ENCODE data around the gene AGMO.

The AGMO gene

GRCh38 chr7:15218261-15218660 is 343.6 kb downstream of the AGMO start:
- Histone ChIP-seq H3K4me2 (ENCODE audit: low read length) (no peak overlapping the region), H3K9me3 (ENCODE audit: insufficient read depth, low read length) (no peaks in the 10 kb centered on the region), H3K4me1 (ENCODE audit: low read length) (no peaks in the 10 kb centered on the region), H3K36me3 (replicated peaks; ENCODE audit: low read depth, low read length) (no peaks in the 10 kb centered on the region), H3K27me3 (ENCODE audit: low read depth, low read length) (no peaks in the 10 kb centered on the region), H3K27ac (ENCODE audit: low read length) (no peak overlapping the region), H2AFZ (ENCODE audit: low read depth, low read length) (no peak overlapping the region), H3K79me2 (ENCODE audit: low read length) (no peaks in the 10 kb centered on the region), H3K9ac (ENCODE audit: low read length) (no peak overlapping the region), H4K20me1 (ENCODE audit: insufficient read depth, low read length) (no peaks in the 10 kb centered on the region), H3K4me3 (ENCODE audit: low read length) (no peak overlapping the region)
- TF ChIP-seq CTCF (IDR thresholded peaks at IDR 0.05; ENCODE audit: low read depth, low read length): no peak
- no peak for TF ChIP-seq EZH2phosphoT487 (IDR thresholded peaks at IDR 0.05; ENCODE audit: low read depth)

- no peak overlapping the region for H3K4me3 ChIP-seq (ENCODE audit: low read length)
- no peak for TF ChIP-seq CTCF (IDR thresholded peaks at IDR 0.05; ENCODE audit: low read depth, low read length)
- no peak for TF ChIP-seq EZH2phosphoT487 (IDR thresholded peaks at IDR 0.05; ENCODE audit: low read depth)
These were observed 346.2 kb downstream of the AGMO start for GRCh38 chr7:15215616-15216015.

GRCh38 chr7:15214976-15215375 is 346.8 kb downstream of the AGMO start:
- Histone ChIP-seq H3K4me2 (ENCODE audit: low read length) (no peak overlapping the region), H3K27me3 (ENCODE audit: low read depth, low read length) (no peaks in the 10 kb centered on the region), H4K20me1 (ENCODE audit: insufficient read depth, low read length) (no peaks in the 10 kb centered on the region), H3K79me2 (ENCODE audit: low read length) (no peaks in the 10 kb centered on the region), H3K9me3 (ENCODE audit: insufficient read depth, low read length) (no peaks in the 10 kb centered on the region), H2AFZ (ENCODE audit: low read depth, low read length) (no peak overlapping the region), H3K9ac (ENCODE audit: low read length) (no peak overlapping the region), H3K4me1 (ENCODE audit: low read length) (no peaks in the 10 kb centered on the region), H3K36me3 (replicated peaks; ENCODE audit: low read depth, low read length) (no peaks in the 10 kb centered on the region), H3K4me3 (ENCODE audit: low read length) (no peak overlapping the region), H3K27ac (ENCODE audit: low read length) (no peak overlapping the region)
- TF ChIP-seq EZH2phosphoT487 (IDR thresholded peaks at IDR 0.05; ENCODE audit: low read depth): no peak
- TF ChIP-seq CTCF (IDR thresholded peaks at IDR 0.05; ENCODE audit: low read depth, low read length): no peak

More at GRCh38 chr7:15215616-15216015, 346.2 kb downstream of the AGMO start:
- Histone ChIP-seq H3K4me1 (ENCODE audit: low read length) (no peaks in the 10 kb centered on the region), H3K27me3 (ENCODE audit: low read depth, low read length) (no peaks in the 10 kb centered on the region), H3K79me2 (ENCODE audit: low read length) (no peaks in the 10 kb centered on the region), H3K4me2 (ENCODE audit: low read length) (no peak overlapping the region), H3K9ac (ENCODE audit: low read length) (no peak overlapping the region), H3K36me3 (replicated peaks; ENCODE audit: low read depth, low read length) (no peaks in the 10 kb centered on the region), H4K20me1 (ENCODE audit: insufficient read depth, low read length) (no peaks in the 10 kb centered on the region), H2AFZ (ENCODE audit: low read depth, low read length) (no peak overlapping the region), H3K27ac (ENCODE audit: low read length) (no peak overlapping the region), H3K9me3 (ENCODE audit: insufficient read depth, low read length) (no peaks in the 10 kb centered on the region)

DNA sequence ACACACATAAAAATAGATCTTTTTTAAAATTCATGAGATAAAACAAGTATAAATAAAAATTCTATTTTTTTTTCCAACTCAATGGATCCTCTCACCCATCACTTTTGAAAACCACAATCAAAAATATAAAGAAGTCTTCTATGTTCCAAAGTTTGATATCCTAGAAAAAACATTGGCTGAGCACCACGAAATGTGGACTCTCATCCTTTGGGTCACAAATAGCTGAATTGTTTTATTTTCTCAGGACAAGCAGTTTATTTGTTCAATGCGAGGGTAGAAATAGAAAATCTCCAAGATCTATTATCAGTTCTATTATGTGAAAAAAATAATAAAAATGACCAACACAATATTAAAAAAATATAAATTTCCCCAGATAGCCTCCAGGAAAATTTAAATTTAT is 348.7 kb downstream of the AGMO start:
- Histone ChIP-seq H3K36me3 (replicated peaks; ENCODE audit: low read depth, low read length) (no peaks in the 10 kb centered on the region), H3K27me3 (ENCODE audit: low read depth, low read length) (no peaks in the 10 kb centered on the region), H3K9me3 (ENCODE audit: insufficient read depth, low read length) (no peaks in the 10 kb centered on the region), H2AFZ (ENCODE audit: low read depth, low read length) (no peak overlapping the region), H3K4me1 (ENCODE audit: low read length) (no peaks in the 10 kb centered on the region), H3K27ac (ENCODE audit: low read length) (no peak overlapping the region), H3K4me2 (ENCODE audit: low read length) (no peak overlapping the region), H3K9ac (ENCODE audit: low read length) (no peak overlapping the region), H3K79me2 (ENCODE audit: low read length) (no peaks in the 10 kb centered on the region), H4K20me1 (ENCODE audit: insufficient read depth, low read length) (no peaks in the 10 kb centered on the region), H3K4me3 (ENCODE audit: low read length) (no peak overlapping the region)
- TF ChIP-seq CTCF (IDR thresholded peaks at IDR 0.05; ENCODE audit: low read depth, low read length): no peak

Data from OCI-LY3 (cell line).